Stimulated activated naive CD4-positive, alpha-beta T cell treated with Interleukin-2 at 50 U/mL for 16 hours (primary cell): ENCODE measurements around the gene TNIK.

Experiments
- DNase-seq: peaks from one replicate; lab custom pipeline; 2025; lab: John Stamatoyannopoulos, UW

Gene TNIK

GRCh38 chr3:171226794-171227193, 233.4 kb downstream of the TNIK start:
- DNase-seq: no peak

GRCh38 chr3:171225708-171226107, 234.5 kb downstream of the TNIK start:
- DNase-seq: no peak

GRCh38 chr3:171225165-171225564, 235.0 kb downstream of the TNIK start:
- DNase-seq: no peak

DNA sequence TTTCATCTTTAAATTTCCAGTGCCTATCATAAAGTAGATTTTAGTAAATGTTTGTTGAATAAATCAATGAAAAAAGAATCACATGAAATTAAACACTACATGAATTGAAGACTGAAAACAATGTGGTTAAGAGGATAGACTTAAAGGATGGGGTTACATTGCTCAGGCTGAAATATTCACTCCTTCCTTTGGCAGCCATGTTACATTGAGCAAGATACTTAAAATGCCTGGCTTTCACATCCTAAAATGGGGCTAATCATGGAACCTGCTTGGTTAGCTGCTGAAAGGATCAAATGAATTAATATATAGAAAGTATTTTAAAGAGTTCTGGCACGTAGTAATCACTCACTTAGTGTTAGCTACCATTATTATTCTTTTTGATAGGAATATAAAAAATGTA, 236.8 kb downstream of the TNIK start:
- no peak for DNase-seq

- no peak for DNase-seq
Observed at GRCh38 chr3:171222995-171223394, 237.2 kb downstream of the TNIK start.

GRCh38 chr3:171221597-171221996, 238.6 kb downstream of the TNIK start:
- no peak for DNase-seq

DNA sequence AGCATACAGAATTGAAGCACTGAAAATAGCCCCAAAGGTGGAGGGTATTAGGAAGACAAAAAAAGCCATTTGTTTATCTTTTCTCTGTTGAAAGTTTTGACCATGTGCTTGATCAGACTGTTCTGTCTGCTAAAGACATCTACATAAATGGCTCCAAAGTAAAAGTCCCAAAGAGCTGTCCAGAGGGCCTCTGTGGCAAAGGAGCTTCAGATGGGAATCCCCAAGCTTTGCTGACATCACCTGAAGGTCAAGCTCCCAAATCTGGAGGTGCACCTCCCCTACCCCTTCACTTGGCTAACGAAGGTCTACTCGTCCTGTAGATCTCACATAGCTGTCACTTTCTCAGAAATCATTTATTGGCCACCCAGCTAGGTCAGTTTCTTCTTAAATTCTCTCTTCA, 239.1 kb downstream of the TNIK start:
- no peak for DNase-seq

DNA sequence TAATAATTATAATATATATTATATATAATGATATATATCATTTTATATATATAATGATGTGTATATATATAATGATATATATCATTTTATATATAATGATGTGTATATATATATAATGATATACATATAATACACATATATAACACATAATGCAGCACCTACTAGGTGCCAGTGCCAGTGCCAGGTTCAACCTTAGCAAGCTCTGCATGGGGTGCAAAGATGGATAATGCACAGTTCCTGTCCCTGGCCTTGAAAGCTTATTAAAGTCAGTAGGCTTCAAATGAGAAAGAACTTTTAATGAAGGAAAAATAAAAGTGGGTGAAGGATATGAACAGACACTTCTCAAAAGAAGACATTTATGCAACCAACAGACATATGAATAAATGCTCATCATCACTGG, 240.9 kb downstream of the TNIK start:
- no peak for DNase-seq

GRCh38 chr3:171218069-171218468, 242.1 kb downstream of the TNIK start:
- DNase-seq: no peak

- DNase-seq: no peak
Observed at GRCh38 chr3:171213907-171214306, 246.3 kb downstream of the TNIK start.

GRCh38 chr3:171213178-171213577, 247.0 kb downstream of the TNIK start:
- DNase-seq: no peak

DNA sequence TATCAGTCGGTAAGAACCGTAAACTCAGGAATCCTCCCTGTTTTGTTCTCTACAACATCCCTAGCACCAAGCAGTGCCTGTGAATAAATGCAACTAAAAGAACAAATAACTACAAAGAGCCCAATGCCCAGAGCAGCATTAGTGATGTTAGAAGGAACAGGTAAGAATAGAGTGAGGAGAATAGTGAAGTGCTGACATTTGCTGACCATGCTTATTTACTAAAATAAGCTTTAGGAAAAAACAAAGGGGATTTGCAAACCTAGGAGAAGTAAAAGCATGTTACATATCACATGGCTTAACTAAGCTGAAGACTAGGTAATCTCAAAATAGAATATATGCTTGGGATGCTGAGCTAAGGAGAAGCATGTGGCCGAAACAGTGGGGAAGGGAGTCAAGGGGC, 247.6 kb downstream of the TNIK start:
- DNase-seq: no peak

DNA sequence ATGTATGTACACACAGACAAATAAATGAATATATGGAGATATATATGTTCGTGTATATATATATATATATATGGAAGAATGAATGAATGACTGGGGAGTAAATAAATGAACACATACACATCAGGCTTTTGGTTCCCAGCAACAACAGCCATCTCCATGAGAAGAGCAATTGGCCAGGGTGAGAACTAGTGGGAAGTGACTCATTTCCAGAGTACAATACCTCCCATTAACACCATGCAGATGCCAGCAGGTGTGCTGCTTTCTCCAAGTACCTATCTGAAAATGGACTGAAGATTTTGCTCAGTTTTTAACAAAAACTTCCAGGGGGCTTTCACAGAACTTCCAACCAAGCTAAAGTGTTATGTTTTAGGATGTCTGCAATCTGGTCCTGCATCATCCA, 253.9 kb downstream of the TNIK start:
- no peak for DNase-seq

DNA sequence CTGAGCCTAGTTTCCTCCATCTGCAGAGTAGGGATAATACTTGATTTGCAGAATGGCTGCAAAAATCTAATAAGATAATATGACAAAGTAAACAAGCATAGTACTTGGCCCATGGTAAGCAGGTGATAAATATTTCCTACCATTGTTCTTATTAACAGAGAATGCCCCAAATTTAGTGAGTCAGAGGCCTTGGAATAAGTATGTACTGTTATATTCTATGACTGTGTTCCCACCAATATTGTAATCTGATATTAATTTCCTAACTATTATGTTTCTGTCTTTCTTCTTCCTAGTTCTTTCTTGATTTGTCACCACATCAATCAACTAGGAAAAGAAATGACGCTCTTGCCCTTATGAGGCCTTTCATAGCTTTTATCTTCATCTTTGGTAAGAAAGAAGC, 255.3 kb downstream of the TNIK start:
- DNase-seq: no peak

GRCh38 chr3:171201825-171202224, 258.4 kb downstream of the TNIK start:
- no peak for DNase-seq

DNA sequence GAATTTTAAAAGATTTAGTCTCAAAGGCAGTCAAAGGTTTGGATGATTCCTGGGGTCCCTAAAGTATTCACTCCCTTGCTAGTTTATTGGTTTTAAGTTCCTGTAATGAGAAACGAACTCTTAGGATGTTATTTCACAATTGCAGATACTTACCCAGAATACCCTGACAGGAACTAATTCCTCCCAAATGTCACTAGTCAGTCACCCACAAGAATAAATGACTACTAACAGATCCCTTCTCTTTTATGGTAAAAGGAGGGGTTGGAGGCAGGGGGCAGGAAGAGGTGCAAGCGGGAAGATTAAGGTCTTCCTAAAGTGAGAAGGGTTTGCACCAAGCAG, 259.5 kb downstream of the TNIK start:
- DNase-seq: no peak

GRCh38 chr3:171200052-171200749, 260.0 kb downstream of the TNIK start:
- DNase-seq: no peak

DNA sequence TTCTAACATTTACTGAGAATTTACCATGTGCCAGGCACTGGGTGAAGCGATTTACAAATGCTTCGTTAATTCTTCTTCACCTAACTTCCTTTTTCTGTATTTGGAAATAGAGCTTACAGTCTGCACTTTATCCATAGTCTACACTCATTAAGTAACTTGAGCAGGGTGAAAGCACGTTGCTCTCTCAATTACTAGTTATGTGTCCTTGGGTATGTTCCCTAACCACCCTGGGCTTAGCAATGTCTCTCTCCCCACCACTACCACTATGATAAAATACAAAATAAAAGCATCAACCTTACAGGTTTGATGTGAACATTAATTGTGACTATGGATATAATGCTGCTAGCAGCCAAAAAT, 260.8 kb downstream of the TNIK start:
- no peak for DNase-seq

DNA sequence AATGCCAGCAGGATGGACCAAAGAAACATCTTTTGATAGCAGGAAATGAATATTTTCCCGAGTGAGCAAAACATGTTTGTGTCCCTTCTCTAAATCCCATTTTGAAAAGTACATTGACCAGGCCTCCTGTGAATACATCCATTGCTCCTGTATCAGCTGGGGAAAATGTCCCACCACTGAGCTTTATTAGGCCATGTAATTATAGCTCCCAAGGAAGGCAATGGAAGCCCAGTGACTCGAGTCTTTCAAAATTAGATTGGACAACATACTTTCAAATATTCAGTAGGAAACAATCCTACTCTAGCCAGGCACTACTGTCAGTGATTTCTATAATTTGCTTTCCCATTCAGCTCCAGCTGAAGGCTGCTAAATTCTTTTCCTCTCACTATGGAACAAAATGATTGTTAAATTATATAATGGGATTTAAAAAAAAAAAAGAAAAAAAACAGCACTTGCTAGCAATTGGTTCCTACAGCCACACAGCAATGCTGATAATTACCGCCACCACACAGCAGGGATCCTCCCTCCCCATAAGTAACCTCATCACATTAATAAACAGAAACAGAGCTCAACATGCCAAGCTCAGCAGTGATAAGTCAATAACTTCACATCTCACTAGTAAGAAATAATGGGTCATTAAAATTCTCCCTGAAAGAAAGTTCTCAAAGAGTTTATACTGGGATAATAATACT, 261.3 kb downstream of the TNIK start:
- DNase-seq: no peak

- no peak for DNase-seq
Observed at GRCh38 chr3:171195686-171196085, 264.5 kb downstream of the TNIK start.

GRCh38 chr3:171194965-171195364, 265.2 kb downstream of the TNIK start:
- no peak for DNase-seq

DNA sequence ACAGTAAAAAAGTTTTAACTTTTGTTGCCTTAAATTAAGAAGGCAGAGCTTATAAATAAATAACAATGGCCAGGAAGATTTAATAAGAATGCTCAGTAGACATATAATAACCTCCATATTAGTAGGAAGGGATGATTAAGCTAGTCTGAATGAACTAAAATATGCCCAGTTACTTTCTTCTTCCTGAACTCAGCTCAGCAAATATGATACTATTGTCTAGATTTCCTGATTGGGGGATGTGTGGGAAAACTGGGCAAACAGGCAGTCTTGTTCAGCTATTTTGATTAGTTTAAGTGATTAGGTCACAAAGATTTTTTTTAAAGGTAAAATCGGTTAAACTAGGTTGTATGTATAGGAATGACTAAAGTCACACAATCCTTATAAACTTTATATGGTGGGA, 266.5 kb downstream of the TNIK start:
- DNase-seq: no peak

GRCh38 chr3:171192176-171192854, 267.9 kb downstream of the TNIK start:
- no peak for DNase-seq

DNA sequence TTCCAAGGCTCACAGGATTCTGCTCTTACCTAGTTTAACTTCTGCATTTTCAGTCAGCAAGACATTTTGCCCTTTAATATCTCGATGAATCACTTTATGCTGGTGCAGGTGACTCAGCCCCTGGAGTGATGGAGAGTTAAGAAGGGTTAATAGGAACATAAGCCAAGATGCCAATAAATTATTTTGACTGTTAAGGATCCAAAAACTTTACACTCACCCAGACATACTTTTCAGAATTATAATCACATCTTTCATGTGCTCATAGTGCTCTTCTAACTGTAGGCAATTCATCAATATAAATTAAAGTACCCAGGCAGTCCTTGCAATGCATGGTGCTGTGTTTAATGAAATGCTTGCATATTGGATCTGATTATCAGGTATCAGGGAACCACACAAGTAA, 269.5 kb downstream of the TNIK start:
- DNase-seq: no peak
